Calu3 (cell line): ENCODE measurements around the gene IGFL4. TPM values are rescaled to one million over a fixed set of nuclear protein-coding genes. Genes with fewer than 3 reads are reported as not detected.
"Not testable (repeated sequence)": the region's sequence is repeated elsewhere in the genome, so short reads cannot be mapped to it uniquely, and the experiment has no call there.

Source experiments
- BruUV-seq: library from RNA; stranded (reverse); fragments of 400-500 nt; replicated peaks from 2 replicates; lab custom pipeline; 2021; lab: Mats Ljungman, UMichigan
- CTCF ChIA-PET: fragments of 300-600 bp; sonication (Branson Sonifier 250); formaldehyde crosslinking; loops from one replicate; lab custom pipeline; 2022; ENCODE audit warnings: antibody characterized with exemption; lab: Charles Lee
- DNase-seq: peaks from one replicate; pipeline ENCODE4 v3.0.0; 2022
- H3K27ac Mint-ChIP-seq: one replicate; pipeline ENCODE4 v1.8.0; 2022; ENCODE audit warnings: mixed read lengths; ENCODE audit not compliant: unreplicated experiment
- H3K27me3 Mint-ChIP-seq: one replicate; pipeline ENCODE4 v1.8.0; 2022; ENCODE audit warnings: mixed read lengths; ENCODE audit not compliant: unreplicated experiment
- H3K36me3 Mint-ChIP-seq: one replicate; pipeline ENCODE4 v1.8.0; 2022; ENCODE audit warnings: mild to moderate bottlenecking, moderate library complexity, mixed read lengths; ENCODE audit not compliant: insufficient read depth, unreplicated experiment
- H3K4me1 Mint-ChIP-seq: one replicate; pipeline ENCODE4 v1.8.0; 2022; ENCODE audit warnings: mild to moderate bottlenecking, low read depth, mixed read lengths; ENCODE audit not compliant: unreplicated experiment
- H3K4me3 Mint-ChIP-seq: one replicate; pipeline ENCODE4 v1.8.0; 2022; ENCODE audit warnings: mild to moderate bottlenecking, low read depth, moderate library complexity, mixed read lengths; ENCODE audit not compliant: unreplicated experiment
- H3K9me3 Mint-ChIP-seq: one replicate; pipeline ENCODE4 v1.8.0; 2022; ENCODE audit warnings: low read depth, mixed read lengths; ENCODE audit not compliant: unreplicated experiment
- intact Hi-C: fragments of 100-400 bp; cut with micrococcal nuclease; formaldehyde crosslinking; loops from one replicate; pipeline ENCODE4 v1.10.0; 2022; ENCODE audit not compliant: unreplicated experiment
- total RNA-seq: library from RNA; stranded (reverse); gene quantifications from 2 replicates; pipeline ENCODE4 v1.2.3, GENCODE V29; 2022
- TF ChIP-seq, protein P1 (sequence below): fragments of 200-600 bp; IDR thresholded peaks from one replicate; pipeline ENCODE4 v1.8.0; 2022; ENCODE audit warnings: antibody characterized with exemption; ENCODE audit not compliant: unreplicated experiment

IGFL4 gene
- total RNA-seq, 1 experiment from 2014 or later, result not detected

DNA sequence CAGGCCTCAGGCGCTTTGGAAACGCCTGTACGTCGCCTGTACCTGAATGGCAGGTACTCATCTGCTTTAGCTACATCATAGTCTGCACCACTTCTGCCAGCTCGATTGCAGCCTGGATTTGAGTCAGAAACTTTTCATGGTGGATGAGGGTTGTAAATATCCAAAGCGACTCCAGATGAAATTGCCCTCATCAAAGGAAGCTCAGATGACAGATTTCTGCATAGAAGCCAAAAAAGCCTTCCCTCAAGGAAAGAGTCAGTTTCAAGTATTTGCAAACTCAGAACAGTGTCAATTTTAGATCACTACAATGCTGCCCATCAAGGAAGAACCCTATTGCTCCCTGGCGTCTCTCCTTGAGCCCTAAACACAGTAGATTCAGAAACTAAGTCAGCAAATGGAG lies 38.8 kb upstream of the IGFL4 start:
- no TSS peak for BruUV-seq
- Mint-ChIP-seq H3K36me3 (no peaks in the 10 kb centered on the region), H3K27me3 (peaks cover 100% of the 10 kb centered on the region), H3K4me1 (peaks cover 14% of the 10 kb centered on the region), H3K27ac (no peak overlapping the region), H3K4me3 (no peak overlapping the region), H3K9me3 (no peaks in the 10 kb centered on the region)
- TF ChIP-seq, protein P1, sequence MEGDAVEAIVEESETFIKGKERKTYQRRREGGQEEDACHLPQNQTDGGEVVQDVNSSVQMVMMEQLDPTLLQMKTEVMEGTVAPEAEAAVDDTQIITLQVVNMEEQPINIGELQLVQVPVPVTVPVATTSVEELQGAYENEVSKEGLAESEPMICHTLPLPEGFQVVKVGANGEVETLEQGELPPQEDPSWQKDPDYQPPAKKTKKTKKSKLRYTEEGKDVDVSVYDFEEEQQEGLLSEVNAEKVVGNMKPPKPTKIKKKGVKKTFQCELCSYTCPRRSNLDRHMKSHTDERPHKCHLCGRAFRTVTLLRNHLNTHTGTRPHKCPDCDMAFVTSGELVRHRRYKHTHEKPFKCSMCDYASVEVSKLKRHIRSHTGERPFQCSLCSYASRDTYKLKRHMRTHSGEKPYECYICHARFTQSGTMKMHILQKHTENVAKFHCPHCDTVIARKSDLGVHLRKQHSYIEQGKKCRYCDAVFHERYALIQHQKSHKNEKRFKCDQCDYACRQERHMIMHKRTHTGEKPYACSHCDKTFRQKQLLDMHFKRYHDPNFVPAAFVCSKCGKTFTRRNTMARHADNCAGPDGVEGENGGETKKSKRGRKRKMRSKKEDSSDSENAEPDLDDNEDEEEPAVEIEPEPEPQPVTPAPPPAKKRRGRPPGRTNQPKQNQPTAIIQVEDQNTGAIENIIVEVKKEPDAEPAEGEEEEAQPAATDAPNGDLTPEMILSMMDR, result no peak
- CTCF ChIA-PET, result interaction anchor here (1.1 to 2.7 kb wide), 5 partner anchors 10 to 184 kb away, joined by 3 to 54 read pairs (median 6); no protein-coding TSS in a partner anchor
- intact Hi-C loops, result no loop called here
- no peak for DNase-seq

DNA sequence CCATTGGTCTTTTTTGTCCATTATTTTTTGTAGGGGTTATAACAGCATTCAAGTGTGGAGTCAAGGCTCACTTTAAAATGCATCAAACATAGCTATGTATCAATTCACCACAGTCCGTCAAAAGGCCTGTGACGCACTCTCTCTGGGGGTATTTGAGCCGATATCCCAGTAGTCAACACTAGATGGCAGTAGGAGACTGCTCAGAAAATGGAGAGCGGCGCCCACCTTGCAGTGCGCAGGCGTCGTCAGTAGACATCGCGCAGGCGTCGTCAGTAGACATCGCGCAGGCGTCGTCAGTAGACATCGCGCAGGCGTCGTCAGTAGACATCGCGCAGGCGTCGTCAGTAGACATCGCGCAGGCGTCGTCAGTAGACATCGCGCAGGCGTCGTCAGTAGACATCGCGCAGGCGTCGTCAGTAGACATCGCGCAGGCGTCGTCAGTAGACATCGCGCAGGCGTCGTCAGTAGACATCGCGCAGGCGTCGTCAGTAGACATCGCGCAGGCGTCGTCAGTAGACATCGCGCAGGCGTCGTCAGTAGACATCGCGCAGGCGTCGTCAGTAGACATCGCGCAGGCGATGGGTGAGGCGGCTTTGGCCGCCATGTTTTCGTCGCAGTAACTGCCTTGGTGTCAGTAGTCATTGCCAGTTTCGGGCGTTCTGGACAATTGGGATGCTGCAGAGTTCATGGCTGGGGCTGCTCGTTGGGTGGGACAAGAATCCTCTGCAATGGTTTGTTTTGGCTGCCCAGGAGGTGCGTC lies 38.0 kb upstream of the IGFL4 start:
- DNase-seq, result peak; percentile 69
- H3K4me1 Mint-ChIP-seq, result peaks cover 14% of the 10 kb centered on the region
- H3K27ac Mint-ChIP-seq, BruUV-seq, intact Hi-C loops, H3K36me3 Mint-ChIP-seq, H3K4me3 Mint-ChIP-seq, H3K9me3 Mint-ChIP-seq: not testable (repeated sequence)
- H3K27me3 Mint-ChIP-seq, result peaks cover 100% of the 10 kb centered on the region
- TF ChIP-seq, protein P1, result peak; percentile 58
- CTCF ChIA-PET, result interaction anchor here (0.6 to 3.3 kb wide), 17 partner anchors 9 to 437 kb away, joined by 3 to 74 read pairs (median 4); partner anchors contain the start of genes CCDC61, SIX5 and SNRPD2

DNA sequence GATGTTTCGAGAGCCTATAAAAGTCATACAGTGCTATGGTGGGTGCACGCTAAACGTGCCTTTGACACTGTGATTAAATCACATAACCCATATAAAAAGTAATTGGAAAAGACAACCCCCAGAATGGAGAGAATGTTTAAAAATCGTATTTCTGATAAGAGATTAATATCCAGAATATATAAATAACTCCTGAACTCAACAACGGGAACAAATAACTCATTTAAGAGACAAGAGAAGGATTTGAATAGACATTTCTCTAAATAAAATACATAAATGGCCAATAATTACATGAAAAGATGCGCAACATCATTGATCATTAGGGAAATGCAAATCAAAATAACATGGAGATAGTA lies 37.0 kb upstream of the IGFL4 start:
- Mint-ChIP-seq H3K4me1 (peaks cover 14% of the 10 kb centered on the region), H3K36me3 (no peaks in the 10 kb centered on the region), H3K27me3 (peaks cover 100% of the 10 kb centered on the region), H3K4me3 (peak overlapping the region; percentile 63), H3K9me3 (no peaks in the 10 kb centered on the region), H3K27ac (no peak overlapping the region)
- intact Hi-C loops, result loop anchor here (1.0 kb wide), 2 partner anchors 48 to 188 kb away; no protein-coding TSS in a partner anchor
- CTCF ChIA-PET, result interaction anchor here (0.7 to 3.3 kb wide), 23 partner anchors 8 to 438 kb away, joined by 3 to 74 read pairs (median 4); partner anchors contain the start of genes CCDC61 and FOXA3
- TF ChIP-seq, protein P1, result peak; percentile 17
- no TSS peak for BruUV-seq
- no peak for DNase-seq

DNA sequence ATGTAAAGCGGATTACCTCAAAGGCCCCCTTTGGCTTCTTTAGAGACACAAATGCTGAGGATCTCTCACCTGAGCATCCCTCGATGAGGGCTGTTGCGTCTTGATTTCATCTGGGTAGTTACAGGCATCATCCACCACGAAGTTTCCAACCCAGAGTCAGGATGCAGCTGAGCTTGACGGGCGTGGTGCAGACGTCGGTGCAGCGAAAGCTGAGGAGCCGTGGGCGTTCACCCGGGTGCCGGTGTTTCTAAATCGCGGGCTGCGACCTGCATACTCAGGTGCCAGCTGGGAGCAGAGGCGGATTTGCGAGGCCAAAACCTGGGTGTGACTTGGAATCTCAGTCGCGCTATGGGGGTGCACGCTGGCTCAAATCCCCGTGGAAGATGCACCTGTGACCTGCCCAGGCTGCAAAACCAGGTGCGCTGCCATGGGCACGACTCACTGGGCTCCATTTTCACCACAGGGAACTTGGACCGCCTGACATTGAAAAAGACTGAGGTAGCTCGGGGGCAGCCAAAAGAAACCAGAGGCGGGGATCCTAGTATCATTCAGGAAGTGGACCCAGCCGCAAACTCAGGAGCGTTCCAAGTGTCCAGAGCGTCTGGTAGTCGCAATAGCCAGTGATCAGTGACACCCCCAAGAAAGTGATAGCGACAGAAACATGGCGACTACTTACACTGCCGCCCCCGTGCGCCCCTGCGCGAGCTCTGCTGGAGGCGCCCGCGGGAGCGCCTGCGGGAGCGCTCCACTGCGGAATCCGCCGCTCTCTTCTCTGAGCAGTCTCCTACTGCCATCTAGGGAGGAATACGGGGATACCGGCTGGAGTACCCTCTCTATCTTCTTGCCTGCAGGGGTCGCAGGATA lies 36.4 kb upstream of the IGFL4 start:
- Mint-ChIP-seq H3K27me3 (peaks cover 100% of the 10 kb centered on the region), H3K4me3 (peak overlapping the region; percentile 63), H3K27ac (no peak overlapping the region), H3K4me1 (peaks cover 14% of the 10 kb centered on the region), H3K9me3 (no peaks in the 10 kb centered on the region), H3K36me3 (no peaks in the 10 kb centered on the region)
- DNase-seq, result peak; percentile 86
- intact Hi-C loops, result loop anchor here (1.0 kb wide), 2 partner anchors 48 to 188 kb away; no protein-coding TSS in a partner anchor
- BruUV-seq, result no TSS peak
- TF ChIP-seq, protein P1, result peak; percentile 98
- CTCF ChIA-PET, result interaction anchor here (0.6 to 3.3 kb wide), 19 partner anchors 9 to 464 kb away, joined by 3 to 74 read pairs (median 3); partner anchors contain the start of genes CCDC61 and FOXA3
